ENCODE data around the gene POLR3A.

GRCh38 chr10:78023741-78024140 lies 5.6 kb downstream of the POLR3A start:
- TF ChIP-seq CTCF (IDR thresholded peaks at IDR 0.05) (no peak), POLR2A (IDR thresholded peaks at IDR 0.05) (no peak)
